Kidney (tissue), 14 donors: ENCODE measurements around the gene MAP3K5. TPM values are rescaled to one million over a fixed set of nuclear protein-coding genes. Genes with fewer than 3 reads are reported as not detected.

Experiments used
- DNase-seq, 5 donors: peaks; one replicate each; pipeline ENCODE4 v3.0.0-alpha.2; 2013 to 2020
- FAIRE-seq: peaks from 2 replicates; lab custom pipeline; 2012; peaks lifted over from hg19 to GRCh38; lab: Jason Lieb, UNC
- H3K27ac ChIP-seq, 2 donors: one replicate each; pipeline ENCODE4 v1.7.0; 2013; ENCODE audit warnings: low read depth in 2 of 2, low read length in 2 of 2, inconsistent platforms in 1 of 2
- H3K27me3 ChIP-seq: one replicate; pipeline ENCODE4 v1.7.1; 2013; ENCODE audit warnings: low read length, inconsistent platforms; ENCODE audit not compliant: control insufficient read depth, insufficient read depth
- H3K36me3 ChIP-seq, 3 donors: one replicate each; pipeline versions ENCODE4 v1.7.0 to v1.7.1; 2013; ENCODE audit warnings: low read length in 3 of 3, control low read depth in 1 of 3, inconsistent platforms in 1 of 3; ENCODE audit not compliant: insufficient read depth in 3 of 3, control insufficient read depth in 2 of 3
- H3K4me1 ChIP-seq, 3 donors: one replicate each; pipeline versions ENCODE4 v1.7.0 to v1.7.1; 2013; ENCODE audit warnings: low read length in 3 of 3, inconsistent platforms in 1 of 3, low read depth in 1 of 3; ENCODE audit not compliant: control insufficient read depth in 2 of 3, insufficient read depth in 2 of 3
- H3K4me3 ChIP-seq, 3 donors: one replicate each; pipeline versions ENCODE4 v1.7.0 to v1.8.1; 2013; ENCODE audit warnings: low read length in 3 of 3, control low read depth in 1 of 3, inconsistent platforms in 1 of 3
- H3K9ac ChIP-seq, 3 donors: one replicate each; pipeline versions ENCODE4 v1.7.0 to v1.7.1; 2013; ENCODE audit warnings: low read length in 3 of 3, control low read depth in 1 of 3, inconsistent platforms in 1 of 3
- H3K9me3 ChIP-seq, 3 donors: one replicate each; pipeline versions ENCODE4 v1.7.0 to v1.7.1; 2013; ENCODE audit warnings: low read length in 3 of 3, control low read depth in 1 of 3, inconsistent platforms in 1 of 3; ENCODE audit not compliant: control insufficient read depth in 2 of 3, insufficient read depth in 1 of 3
- intact Hi-C: fragments of 100-400 bp; cut with DNase I; formaldehyde crosslinking; loops from one replicate; pipeline ENCODE4 v1.11.1; 2022
- polyA plus RNA-seq: library from polyadenylated mRNA; stranded (reverse); fragments of 350-450 nt; fragmentation: Illumina TruSeq; extraction: RNeasy Lipid Tissue Mini Kit (QIAGEN cat#74804); gene quantifications from one replicate; pipeline ENCODE4 v1.2.3, GENCODE V29; 2014; ENCODE audit warnings: low read depth, low replicate concordance; ENCODE audit not compliant: insufficient read depth
- total RNA-seq: library from RNA; stranded (reverse); fragmentation: NEBNext Ultra II Directional; extraction: Animal tissue kit (Norgen Biotek cat#: 25700); gene quantifications from one replicate; pipeline ENCODE4 v1.2.1, GENCODE V29; 2021
- TF ChIP-seq, protein P1 (sequence below): IDR thresholded peaks from 3 replicates; pipeline ENCODE4 v1.5.1; 2012; ENCODE audit warnings: mild to moderate bottlenecking, moderate library complexity, borderline replicate concordance; ENCODE audit not compliant: insufficient read depth; ENCODE audit errors: extremely low read depth
- donor health status: control.
- donor health status: control.
- donor health status: control.
- donor health status: control.
- donor health status: control.
- donor health status: DM: yes; HTN: yes; CAD: no.
- donor health status: Normal renal cell carcinoma (clear cell type).

The MAP3K5 gene
- total and polyA plus RNA-seq, 2 donors from 2014 or later: 5.9 to 32.9 TPM

DNA sequence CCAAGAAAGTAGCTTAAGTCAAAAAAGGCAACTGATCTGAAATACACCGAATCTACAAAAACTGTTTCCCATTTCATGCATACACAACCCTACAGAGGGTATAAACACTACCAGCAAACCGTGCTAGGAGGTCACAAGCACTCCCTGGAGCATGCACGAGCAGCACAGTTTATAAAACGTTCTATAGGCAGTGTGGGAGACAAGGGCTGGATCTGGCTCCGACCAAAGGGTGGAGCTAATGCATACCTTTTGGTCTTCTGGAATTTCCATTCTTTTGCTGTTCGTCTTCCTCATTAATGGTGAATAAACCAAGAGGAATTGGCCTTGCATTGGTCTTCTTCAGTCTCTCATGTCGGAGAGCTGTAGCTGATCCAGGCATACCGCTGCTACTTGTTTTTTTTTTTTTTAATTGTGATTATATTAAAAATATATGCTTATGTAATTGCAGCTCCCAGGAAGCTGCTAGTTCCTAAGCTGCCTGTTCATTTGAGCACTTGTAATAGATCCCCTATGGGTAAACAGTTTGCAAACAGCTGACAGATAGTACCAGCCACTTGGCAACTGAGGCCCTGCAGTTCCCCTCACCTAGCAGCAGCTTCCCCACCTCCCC is 266.6 kb downstream of the MAP3K5 start:
- no peaks in the 10 kb centered on the region for H3K36me3 ChIP-seq
- TF ChIP-seq, protein P1, sequence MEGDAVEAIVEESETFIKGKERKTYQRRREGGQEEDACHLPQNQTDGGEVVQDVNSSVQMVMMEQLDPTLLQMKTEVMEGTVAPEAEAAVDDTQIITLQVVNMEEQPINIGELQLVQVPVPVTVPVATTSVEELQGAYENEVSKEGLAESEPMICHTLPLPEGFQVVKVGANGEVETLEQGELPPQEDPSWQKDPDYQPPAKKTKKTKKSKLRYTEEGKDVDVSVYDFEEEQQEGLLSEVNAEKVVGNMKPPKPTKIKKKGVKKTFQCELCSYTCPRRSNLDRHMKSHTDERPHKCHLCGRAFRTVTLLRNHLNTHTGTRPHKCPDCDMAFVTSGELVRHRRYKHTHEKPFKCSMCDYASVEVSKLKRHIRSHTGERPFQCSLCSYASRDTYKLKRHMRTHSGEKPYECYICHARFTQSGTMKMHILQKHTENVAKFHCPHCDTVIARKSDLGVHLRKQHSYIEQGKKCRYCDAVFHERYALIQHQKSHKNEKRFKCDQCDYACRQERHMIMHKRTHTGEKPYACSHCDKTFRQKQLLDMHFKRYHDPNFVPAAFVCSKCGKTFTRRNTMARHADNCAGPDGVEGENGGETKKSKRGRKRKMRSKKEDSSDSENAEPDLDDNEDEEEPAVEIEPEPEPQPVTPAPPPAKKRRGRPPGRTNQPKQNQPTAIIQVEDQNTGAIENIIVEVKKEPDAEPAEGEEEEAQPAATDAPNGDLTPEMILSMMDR: no peak

DNA sequence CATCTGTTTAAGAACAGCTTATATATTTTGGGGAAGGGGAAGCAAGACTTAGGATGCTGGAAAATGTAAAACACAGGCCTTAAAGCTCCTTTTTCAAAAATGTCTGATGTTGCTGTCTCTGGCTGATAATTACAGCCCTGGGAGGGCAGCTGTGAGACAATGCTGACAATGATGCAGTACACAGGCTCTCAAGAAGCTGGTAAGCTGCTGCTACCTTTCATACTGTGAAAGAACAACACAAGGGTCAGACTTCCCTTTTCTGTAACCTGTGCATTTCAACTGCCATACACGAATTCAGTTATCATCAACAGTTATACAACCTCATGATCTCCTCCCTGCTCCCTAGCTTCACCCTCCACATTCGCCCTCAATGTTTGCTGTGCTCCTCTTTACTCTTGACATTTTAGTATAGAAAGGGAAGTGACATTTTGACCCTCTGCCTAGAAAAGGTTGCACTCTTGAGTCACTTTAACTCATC is 267.3 kb downstream of the MAP3K5 start:
- intact Hi-C loops: no loop called here
- no peak for FAIRE-seq

More for the DNA sequence above, 266.6 kb downstream of the MAP3K5 start:
- H3K4me1 ChIP-seq: peaks cover 0 to 7% (median 3%) of the 10 kb centered on the region in 3 donors
- peak in 1 of 5 donors; percentile 12 for DNase-seq
- intact Hi-C loops: no loop called here
- FAIRE-seq: no peak
- no peaks in the 10 kb centered on the region for H3K9me3 ChIP-seq
- H3K27ac ChIP-seq: no peak overlapping the region
- no peak overlapping the region for H3K4me3 ChIP-seq
- H3K9ac ChIP-seq: no peak overlapping the region
- H3K27me3 ChIP-seq: no peaks in the 10 kb centered on the region

DNA sequence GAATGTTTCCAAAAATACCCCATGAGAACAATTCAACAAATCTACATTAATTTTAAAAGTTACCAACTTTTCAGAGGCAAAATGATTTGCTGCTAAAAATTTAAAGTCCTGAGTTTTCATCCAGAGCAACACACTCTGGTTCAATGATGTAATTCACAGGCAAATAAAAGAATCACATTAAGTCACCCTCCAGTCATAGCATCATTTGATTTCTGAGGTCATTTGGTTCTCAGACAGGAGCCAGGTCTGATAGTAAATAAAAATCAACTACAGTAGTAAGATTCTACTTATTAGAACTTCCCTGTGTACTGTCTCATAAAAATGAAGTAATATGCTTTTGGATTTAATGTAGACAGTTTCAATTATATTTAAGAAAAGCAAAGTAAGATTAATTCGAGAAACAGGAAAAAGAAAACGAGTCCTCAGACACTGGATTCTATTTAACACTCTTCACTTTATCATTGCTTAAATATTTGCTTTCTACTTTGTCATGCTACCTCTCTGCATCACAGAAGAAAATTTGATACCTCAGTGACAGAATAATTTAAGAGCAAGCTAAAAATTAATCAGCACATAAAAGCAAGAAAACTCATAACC is 267.8 kb downstream of the MAP3K5 start:
- intact Hi-C loops: no loop called here
- Histone ChIP-seq H3K4me1 (peaks cover 0 to 7% (median 6%) of the 10 kb centered on the region in 3 donors), H3K9me3 (no peaks in the 10 kb centered on the region), H3K27ac (no peak overlapping the region), H3K36me3 (no peaks in the 10 kb centered on the region), H3K9ac (no peak overlapping the region), H3K27me3 (no peaks in the 10 kb centered on the region), H3K4me3 (no peak overlapping the region)
- TF ChIP-seq, protein P1: no peak
- FAIRE-seq (no peak), DNase-seq (no peak)

More for the DNA sequence above, 267.3 kb downstream of the MAP3K5 start:
- H3K27me3 ChIP-seq: no peaks in the 10 kb centered on the region
- no peaks in the 10 kb centered on the region for H3K9me3 ChIP-seq
- H3K36me3 ChIP-seq: no peaks in the 10 kb centered on the region
- TF ChIP-seq, protein P1: no peak
- no peak overlapping the region for H3K4me3 ChIP-seq
- no peak overlapping the region for H3K27ac ChIP-seq
- DNase-seq: no peak
- H3K4me1 ChIP-seq: peaks cover 0 to 7% (median 6%) of the 10 kb centered on the region in 3 donors
- H3K9ac ChIP-seq: no peak overlapping the region
